Gastroesophageal sphincter (tissue), 4 donors: ENCODE results near the gene TDRD9. TPM values are rescaled to one million over a fixed set of nuclear protein-coding genes. Genes with fewer than 3 reads are reported as not detected.

ENCODE experiments used
- ATAC-seq: fragments of 150-250 bp; one replicate; pipeline ENCODE4 v1.9.1; 2016; ENCODE audit warnings: mild to moderate bottlenecking, moderate library complexity
- H3K27ac ChIP-seq, 4 donors: fragments of 200-600 bp; sonication (generic) in 3 of 4; 1 replicate in 3 of 4; 2 replicates in 1 of 4; pipeline ENCODE4 v1.5.1; 2016 to 2019
- H3K27me3 ChIP-seq: fragments of 200-600 bp; sonication (generic); one replicate; pipeline ENCODE4 v1.5.1; 2019
- H3K36me3 ChIP-seq, 2 donors: fragments of 200-600 bp; sonication (generic); one replicate each; pipeline ENCODE4 v1.5.1; 2019; ENCODE audit warnings: control low read depth in 1 of 2
- H3K4me1 ChIP-seq, 3 donors: fragments of 200-600 bp; sonication (generic); 1 replicate in 2 of 3; 2 replicates in 1 of 3; pipeline ENCODE4 v1.5.1; 2016 to 2019; ENCODE audit warnings: control low read depth in 2 of 3
- H3K4me3 ChIP-seq, 2 donors: fragments of 200-600 bp; sonication (generic); one replicate each; pipeline ENCODE4 v1.5.1; 2019; ENCODE audit warnings: mild to moderate bottlenecking in 1 of 2, moderate library complexity in 1 of 2
- H3K9me3 ChIP-seq, 3 donors: fragments of 200-600 bp; sonication (generic); one replicate each; pipeline ENCODE4 v1.5.1; 2017 to 2019; ENCODE audit warnings: control low read depth in 2 of 3
- CTCF ChIP-seq, 4 experiments: fragments of 200-600 bp in 2 of 4; fragments of 450-650 bp in 2 of 4; sonication (generic) in 1 of 4; IDR thresholded peaks; one replicate each; pipeline ENCODE4 v1.5.1; 2017 to 2019; ENCODE audit warnings: antibody characterized with exemption in 4 of 4, mild to moderate bottlenecking in 2 of 4, moderate library complexity in 2 of 4
- EP300 ChIP-seq: sonication (generic); formaldehyde crosslinking; IDR thresholded peaks from one replicate; pipeline ENCODE4 v1.6.1; 2017; ENCODE audit warnings: antibody characterized with exemption, mild to moderate bottlenecking
- POLR2A ChIP-seq, 2 donors: fragments of 450-650 bp; IDR thresholded peaks; one replicate each; pipeline ENCODE4 v1.6.1; 2017; ENCODE audit warnings: antibody characterized with exemption in 2 of 2, mild to moderate bottlenecking in 2 of 2, moderate library complexity in 1 of 2
- POLR2AphosphoS5 ChIP-seq: sonication (generic); formaldehyde crosslinking; IDR thresholded peaks from one replicate; pipeline ENCODE4 v1.6.1; 2017; ENCODE audit warnings: antibody characterized with exemption
- WGBS, 2 donors: methylation state at CpG; one replicate each; pipeline ENCODE4 v1.1.5; 2018; ENCODE audit warnings: low coverage in 1 of 2; 5-methylcytosine and 5-hydroxymethylcytosine counted together
- total RNA-seq, 4 donors: library from RNA; depleted of rRNA; stranded (reverse); fragments of >200 nt; gene quantifications; one replicate each; pipeline ENCODE4 v1.1.0, GENCODE V29; 2016

The TDRD9 gene
- total RNA-seq, 4 donors from 2014 or later: 1.6 to 5.4 (median 2.3) TPM

- WGBS, 2 donors: no CpG with 5 or more reads among the region's 4 CpGs
Measured at GRCh38 chr14:103898204-103898603, 30.1 kb upstream of the TDRD9 start.

GRCh38 chr14:103898711-103899110 is 29.5 kb upstream of the TDRD9 start:
- TF ChIP-seq POLR2A (IDR thresholded peaks at IDR 0.05) (no peak), CTCF (IDR thresholded peaks at IDR 0.05) (no peak), POLR2AphosphoS5 (no peak), EP300 (no peak)
- Histone ChIP-seq H3K27ac (no peak overlapping the region), H3K36me3 (no peaks in the 10 kb centered on the region), H3K4me1 (peaks cover 0 to 16% (median 0%) of the 10 kb centered on the region in 3 donors), H3K4me3 (no peak overlapping the region), H3K27me3 (peaks cover 6% of the 10 kb centered on the region), H3K9me3 (no peaks in the 10 kb centered on the region)
- WGBS, 2 donors: no CpG with 5 or more reads among the region's 9 CpGs
- ATAC-seq: no peak

More at GRCh38 chr14:103898204-103898603, 30.1 kb upstream of the TDRD9 start:
- H3K27ac ChIP-seq: no peak overlapping the region
- H3K27me3 ChIP-seq: peaks cover 6% of the 10 kb centered on the region
- no peaks in the 10 kb centered on the region for H3K36me3 ChIP-seq
- peaks cover 0 to 16% (median 0%) of the 10 kb centered on the region in 3 donors for H3K4me1 ChIP-seq
- no peak for ATAC-seq
- no peaks in the 10 kb centered on the region for H3K9me3 ChIP-seq
- no peak overlapping the region for H3K4me3 ChIP-seq
- no peak for TF ChIP-seq POLR2A (IDR thresholded peaks at IDR 0.05)
- TF ChIP-seq EP300: no peak
- TF ChIP-seq POLR2AphosphoS5: no peak
- TF ChIP-seq CTCF (IDR thresholded peaks at IDR 0.05): no peak

GRCh38 chr14:103899316-103899715 is 28.9 kb upstream of the TDRD9 start:
- TF ChIP-seq POLR2A (IDR thresholded peaks at IDR 0.05) (no peak), CTCF (IDR thresholded peaks at IDR 0.05) (no peak), POLR2AphosphoS5 (no peak), EP300 (no peak)
- 0 to 31% methylated on average over 1 to 3 of the region's 13 CpGs for WGBS, 2 donors
- Histone ChIP-seq H3K27me3 (peaks cover 6% of the 10 kb centered on the region), H3K27ac (no peak overlapping the region), H3K36me3 (no peaks in the 10 kb centered on the region), H3K4me1 (peaks cover 0 to 16% (median 0%) of the 10 kb centered on the region in 3 donors), H3K4me3 (no peak overlapping the region), H3K9me3 (no peaks in the 10 kb centered on the region)
- no peak for ATAC-seq

- TF ChIP-seq POLR2A (IDR thresholded peaks at IDR 0.05): no peak
- Histone ChIP-seq H3K36me3 (no peaks in the 10 kb centered on the region), H3K4me1 (peaks cover 0 to 16% (median 0%) of the 10 kb centered on the region in 3 donors), H3K27ac (no peak overlapping the region), H3K4me3 (no peak overlapping the region), H3K27me3 (peaks cover 6% of the 10 kb centered on the region), H3K9me3 (no peaks in the 10 kb centered on the region)
- ATAC-seq: no peak
- WGBS, 2 donors: 100% methylated on average over 1 of the region's 14 CpGs; no CpG with 5 or more reads in 1 of the 2 donors
Measured at GRCh38 chr14:103899833-103900232, 28.4 kb upstream of the TDRD9 start.

DNA sequence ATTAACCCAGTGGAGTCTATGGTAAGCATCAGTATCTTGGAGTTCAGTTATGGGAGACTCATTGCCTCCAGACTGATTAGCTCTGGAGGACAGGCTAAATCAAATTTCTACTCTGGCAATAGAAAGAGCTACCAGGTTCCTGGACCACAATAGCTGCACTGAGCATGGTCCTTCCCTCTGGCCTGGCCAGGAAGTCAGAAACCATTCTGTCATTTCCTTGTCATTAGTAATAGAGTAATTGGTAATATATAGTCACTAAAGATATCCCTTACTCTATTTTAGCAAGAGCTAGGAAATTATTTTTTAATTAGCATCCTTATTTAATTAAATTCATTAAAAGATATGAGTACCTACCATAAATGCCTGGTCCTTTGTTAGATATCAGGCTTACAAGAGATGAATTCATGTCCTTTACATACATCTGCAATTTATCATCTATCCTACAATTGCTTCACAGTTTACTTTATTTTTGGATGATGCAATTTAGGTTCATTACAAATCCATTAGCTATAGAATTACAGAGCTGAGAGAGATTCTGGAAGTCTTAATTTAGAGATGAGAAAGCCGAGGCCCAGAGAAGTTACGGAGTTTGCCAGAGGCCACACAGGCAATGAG is 23.7 kb upstream of the TDRD9 start:
- WGBS, 2 donors: 80 to 100% methylated on average over 1 to 2 of the region's 2 CpGs
- TF ChIP-seq CTCF (IDR thresholded peaks at IDR 0.05) (no peak), EP300 (no peak), POLR2AphosphoS5 (no peak), POLR2A (IDR thresholded peaks at IDR 0.05) (no peak)
- Histone ChIP-seq H3K4me1 (peaks cover 0 to 9% (median 0%) of the 10 kb centered on the region in 3 donors), H3K9me3 (no peaks in the 10 kb centered on the region), H3K36me3 (no peaks in the 10 kb centered on the region), H3K4me3 (no peak overlapping the region), H3K27ac (no peak overlapping the region), H3K27me3 (peaks cover 6% of the 10 kb centered on the region)
- no peak for ATAC-seq
